ENCODE measurements around the gene ATF4. TPM values are rescaled to one million over a fixed set of nuclear protein-coding genes. Genes with fewer than 3 reads are reported as not detected.

The ATF4 gene
- total and polyA plus RNA-seq, 4 donors, result 179 to 882 (median 410) TPM

GRCh38 chr22:39568278-39568981 lies 48.1 kb downstream of the ATF4 start:
- TF ChIP-seq CTCF (IDR thresholded peaks at IDR 0.05; ENCODE audit: control extremely low read depth, extremely low read depth), result no peak
- ATAC-seq (ENCODE audit: insufficient read depth, low FRiP score), result no peak

GRCh38 chr22:39569066-39569465 lies 48.7 kb downstream of the ATF4 start:
- no peak overlapping the region for H3K27ac ChIP-seq (ENCODE audit: low read depth in 1 of 2, low read length in 1 of 2)
- peaks cover 0 to 3% (median 0%) of the 10 kb centered on the region in 3 donors for H3K27me3 ChIP-seq (ENCODE audit: control insufficient read depth in 3 of 3, insufficient read depth in 3 of 3, low read length in 2 of 3)
- 95 to 97% methylated on average over 7 of the region's 7 CpGs for WGBS, 2 donors
- H3K36me3 ChIP-seq (ENCODE audit: control insufficient read depth in 4 of 4, insufficient read depth in 4 of 4, low read length in 4 of 4), result no peaks in the 10 kb centered on the region
- no peak overlapping the region for H3K4me3 ChIP-seq
- peaks cover 0 to 6% (median 0%) of the 10 kb centered on the region in 4 donors for H3K9me3 ChIP-seq (ENCODE audit: control insufficient read depth in 4 of 4, insufficient read depth in 3 of 4, low read length in 3 of 4)
- no peaks in the 10 kb centered on the region for H3K4me1 ChIP-seq (ENCODE audit: control insufficient read depth in 5 of 5, insufficient read depth in 5 of 5, low read length in 5 of 5)
- H3K9ac ChIP-seq (ENCODE audit: insufficient read depth in 1 of 2, low read length in 2 of 2), result no peak overlapping the region
- DNase-seq (no peak), ATAC-seq (ENCODE audit: insufficient read depth, low FRiP score) (no peak)
- no peak for TF ChIP-seq CTCF (IDR thresholded peaks at IDR 0.05; ENCODE audit: control extremely low read depth, extremely low read depth)

More at GRCh38 chr22:39568278-39568981, 48.1 kb downstream of the ATF4 start:
- Histone ChIP-seq H3K36me3 (ENCODE audit: control insufficient read depth in 4 of 4, insufficient read depth in 4 of 4, low read length in 4 of 4) (no peaks in the 10 kb centered on the region), H3K4me3 (no peak overlapping the region), H3K9me3 (ENCODE audit: control insufficient read depth in 4 of 4, insufficient read depth in 3 of 4, low read length in 3 of 4) (peaks cover 0 to 6% (median 0%) of the 10 kb centered on the region in 4 donors), H3K27ac (ENCODE audit: low read depth in 1 of 2, low read length in 1 of 2) (no peak overlapping the region), H3K4me1 (ENCODE audit: control insufficient read depth in 5 of 5, insufficient read depth in 5 of 5, low read length in 5 of 5) (no peaks in the 10 kb centered on the region), H3K9ac (ENCODE audit: insufficient read depth in 1 of 2, low read length in 2 of 2) (no peak overlapping the region), H3K27me3 (ENCODE audit: control insufficient read depth in 3 of 3, insufficient read depth in 3 of 3, low read length in 2 of 3) (peaks cover 0 to 8% (median 5%) of the 10 kb centered on the region in 3 donors)
- no peak for DNase-seq
- WGBS, 2 donors, result 77 to 78% methylated on average over 19 of the region's 19 CpGs

GRCh38 chr22:39570226-39570625 lies 49.9 kb downstream of the ATF4 start:
- TF ChIP-seq CTCF (IDR thresholded peaks at IDR 0.05; ENCODE audit: control extremely low read depth, extremely low read depth), result no peak
- H3K36me3 ChIP-seq (ENCODE audit: control insufficient read depth in 4 of 4, insufficient read depth in 4 of 4, low read length in 4 of 4), result no peaks in the 10 kb centered on the region
- 72 to 83% methylated on average over 3 of the region's 3 CpGs for WGBS, 2 donors
- ATAC-seq (ENCODE audit: insufficient read depth, low FRiP score), result no peak
- peaks cover 0 to 2% (median 0%) of the 10 kb centered on the region in 3 donors for H3K27me3 ChIP-seq (ENCODE audit: control insufficient read depth in 3 of 3, insufficient read depth in 3 of 3, low read length in 2 of 3)
- no peak for DNase-seq
- H3K27ac ChIP-seq (ENCODE audit: low read depth in 1 of 2, low read length in 1 of 2), result no peak overlapping the region
- no peak overlapping the region for H3K9ac ChIP-seq (ENCODE audit: insufficient read depth in 1 of 2, low read length in 2 of 2)
- no peaks in the 10 kb centered on the region for H3K4me1 ChIP-seq (ENCODE audit: control insufficient read depth in 5 of 5, insufficient read depth in 5 of 5, low read length in 5 of 5)
- H3K4me3 ChIP-seq, result no peak overlapping the region
- peaks cover 0 to 4% (median 0%) of the 10 kb centered on the region in 4 donors for H3K9me3 ChIP-seq (ENCODE audit: control insufficient read depth in 4 of 4, insufficient read depth in 3 of 4, low read length in 3 of 4)

All from lung (tissue), 12 donors.